SK-N-SH (cell line): Measurements from ENCODE around the gene CCDC169. TPM values are rescaled to one million over a fixed set of nuclear protein-coding genes. Genes with fewer than 3 reads are reported as not detected.

ENCODE experiments used
- CTCF ChIA-PET: fragments of 300-600, 350-600 bp; formaldehyde crosslinking; extraction: SDS; loops from one replicate; lab custom pipeline; 2021; lab: Yijun Ruan, JAX
- POLR2A ChIA-PET: fragments of 350-600 bp; sonication (Branson Sonifier 250); formaldehyde crosslinking; extraction: SDS; loops from one replicate; lab custom pipeline; 2020; ENCODE audit warnings: antibody characterized with exemption, inconsistent platforms; lab: Yijun Ruan, JAX
- DNase-seq: peaks from one replicate; pipeline ENCODE4 v3.0.0; 2012
- H2AFZ ChIP-seq: fragments of 200-600 bp; sonication (generic); 2 replicates; pipeline ENCODE4 v1.8.1; 2016; ENCODE audit warnings: antibody characterized with exemption, mild to moderate bottlenecking, low read depth
- H3F3A ChIP-seq: fragments of 200-600 bp; sonication (generic); replicated peaks from 2 replicates; pipeline ENCODE3; 2016; ENCODE audit warnings: antibody characterized with exemption, mild to moderate bottlenecking; ENCODE audit not compliant: insufficient read depth
- H3K27ac ChIP-seq, 2 experiments: fragments of 200-500 bp in 1 of 2; fragments of 200-600 bp in 1 of 2; sonication (Bioruptor generic) in 1 of 2; sonication (generic), shearing (Covaris generic) in 1 of 2; 2 replicates each; pipeline versions ENCODE4 v1.5.1 to v1.6.1; 2014 to 2016; ENCODE audit warnings: low read depth in 2 of 2, inconsistent platforms in 1 of 2, low read length in 1 of 2, mild to moderate bottlenecking in 1 of 2, mixed read lengths in 1 of 2
- H3K27me3 ChIP-seq: fragments of 200-600 bp; sonication (generic), shearing (Covaris generic); 2 replicates; pipeline ENCODE4 v1.6.1; 2016; ENCODE audit warnings: mixed run types; ENCODE audit not compliant: insufficient read depth
- H3K36me3 ChIP-seq, 2 experiments: fragments of 200-500 bp in 1 of 2; fragments of 200-600 bp in 1 of 2; sonication (Bioruptor generic) in 1 of 2; sonication (generic) in 1 of 2; replicated peaks in 1 of 2; 2 replicates each; pipeline versions ENCODE3 to v1.5.1; 2014 to 2016; ENCODE audit warnings: low read length in 1 of 2, mild to moderate bottlenecking in 1 of 2; ENCODE audit not compliant: insufficient read depth in 2 of 2, control insufficient read depth in 1 of 2
- H3K4me1 ChIP-seq, 2 experiments: fragments of 200-500 bp in 1 of 2; fragments of 200-600 bp in 1 of 2; sonication (Bioruptor generic) in 1 of 2; sonication (generic), shearing (Covaris generic) in 1 of 2; 2 replicates each; pipeline versions ENCODE4 v1.5.1 to v1.6.1; 2014 to 2016; ENCODE audit warnings: low read depth in 1 of 2, low read length in 1 of 2, mixed run types in 1 of 2; ENCODE audit not compliant: insufficient read depth in 2 of 2, control insufficient read depth in 1 of 2
- H3K4me2 ChIP-seq: fragments of 200-600 bp; sonication (generic), shearing (Covaris generic); 2 replicates; pipeline ENCODE4 v1.6.1; 2017; ENCODE audit warnings: mixed run types
- H3K4me3 ChIP-seq, 2 experiments: fragments of 200-500 bp in 1 of 2; fragments of 200-600 bp in 1 of 2; sonication (Bioruptor generic) in 1 of 2; sonication (generic), shearing (Covaris generic) in 1 of 2; 2 replicates each; pipeline versions ENCODE4 v1.5.1 to v1.8.1; 2014 to 2016; ENCODE audit warnings: low read depth in 2 of 2, inconsistent platforms in 1 of 2, low read length in 1 of 2, mild to moderate bottlenecking in 1 of 2, mixed read lengths in 1 of 2, moderate library complexity in 1 of 2
- H3K79me2 ChIP-seq: fragments of 200-600 bp; sonication (generic); 2 replicates; pipeline ENCODE4 v1.8.1; 2017; ENCODE audit warnings: mild to moderate bottlenecking; ENCODE audit not compliant: insufficient read depth
- H3K9ac ChIP-seq: fragments of 200-600 bp; sonication (generic); 2 replicates; pipeline ENCODE4 v1.6.1; 2017; ENCODE audit warnings: mixed run types
- H3K9me2 ChIP-seq: fragments of 200-600 bp; sonication (generic); 2 replicates; pipeline ENCODE4 v1.6.1; 2017; ENCODE audit warnings: mixed run types
- H3K9me3 ChIP-seq: fragments of 200-600 bp; sonication (generic); 2 replicates; pipeline ENCODE4 v1.6.1; 2017; ENCODE audit warnings: mixed run types, mild to moderate bottlenecking, moderate library complexity
- H4K20me1 ChIP-seq: fragments of 200-600 bp; sonication (generic); 2 replicates; pipeline ENCODE4 v1.6.1; 2017; ENCODE audit warnings: mild to moderate bottlenecking, mixed run types; ENCODE audit not compliant: insufficient read depth
- CHD2 ChIP-seq: fragments of 150-350 bp; IDR thresholded peaks from 2 replicates; pipeline ENCODE4 v1.6.1; 2018; ENCODE audit warnings: low read length; ENCODE audit not compliant: partially characterized antibody
- EP300 ChIP-seq, 2 experiments: IDR thresholded peaks; 2 replicates each; pipeline versions ENCODE4 v1.4.0 to v1.6.1; 2012; ENCODE audit warnings: borderline replicate concordance in 1 of 2, low read depth in 1 of 2, low read length in 1 of 2
- EZH2phosphoT487 ChIP-seq: fragments of 200-600 bp; sonication (generic); IDR thresholded peaks from 2 replicates; pipeline ENCODE4 v1.6.1; 2017; ENCODE audit warnings: low read depth, mixed run types, mild to moderate bottlenecking, antibody characterized with exemption, moderate library complexity, borderline replicate concordance
- FOSL2 ChIP-seq: IDR thresholded peaks from 2 replicates; pipeline ENCODE4 v1.4.0; 2012; ENCODE audit warnings: low read depth, mild to moderate bottlenecking, moderate library complexity, borderline replicate concordance
- FOXM1 ChIP-seq: IDR thresholded peaks from 2 replicates; pipeline ENCODE4 v1.4.0; 2012; ENCODE audit warnings: low read depth, mild to moderate bottlenecking
- GABPA ChIP-seq: IDR thresholded peaks from 2 replicates; pipeline ENCODE4 v1.4.0; 2012; ENCODE audit warnings: low read depth, mild to moderate bottlenecking
- JUND ChIP-seq: IDR thresholded peaks from 2 replicates; pipeline ENCODE4 v1.4.0; 2012
- MEF2A ChIP-seq: IDR thresholded peaks from 2 replicates; pipeline ENCODE4 v1.4.0; 2012; ENCODE audit warnings: low read depth, borderline replicate concordance
- MXI1 ChIP-seq: IDR thresholded peaks from 2 replicates; pipeline ENCODE4 v1.6.1; 2012; ENCODE audit warnings: mild to moderate bottlenecking, low read depth, low read length, improper control_type of control experiment
- NFIC ChIP-seq: IDR thresholded peaks from 2 replicates; pipeline ENCODE4 v1.4.0; 2012; ENCODE audit warnings: borderline replicate concordance
- NRF1 ChIP-seq: IDR thresholded peaks from 2 replicates; pipeline ENCODE4 v1.6.1; 2012; ENCODE audit warnings: low read depth, mild to moderate bottlenecking, low read length
- POLR2AphosphoS5 ChIP-seq: IDR thresholded peaks from 2 replicates; pipeline ENCODE4 v1.6.1; 2012; ENCODE audit warnings: low read depth, low read length
- RCOR1 ChIP-seq: fragments of 150-350 bp; IDR thresholded peaks from 2 replicates; pipeline ENCODE4 v1.6.1; 2017; ENCODE audit warnings: antibody characterized with exemption, low read length
- RFX5 ChIP-seq: IDR thresholded peaks from 2 replicates; pipeline ENCODE4 v1.6.1; 2012; ENCODE audit warnings: mild to moderate bottlenecking, improper control_type of control experiment, low read length
- RXRA ChIP-seq: IDR thresholded peaks from 2 replicates; pipeline ENCODE4 v1.4.0; 2012; ENCODE audit warnings: low read depth, mild to moderate bottlenecking, borderline replicate concordance
- SMC3 ChIP-seq: IDR thresholded peaks from 2 replicates; pipeline ENCODE4 v1.6.1; 2012; ENCODE audit warnings: low read depth, low read length, improper control_type of control experiment
- TCF12 ChIP-seq: IDR thresholded peaks from 2 replicates; pipeline ENCODE4 v1.4.0; 2012
- WGBS: methylation state at CpG from one replicate; pipeline ENCODE4 v1.1.6; 2017; ENCODE audit warnings: low lambda C conversion rate; 5-methylcytosine and 5-hydroxymethylcytosine counted together
- polyA plus RNA-seq, 3 experiments: library from polyadenylated mRNA; depleted of rRNA; stranded (reverse); fragments of >200 nt; gene quantifications; 2 replicates each; pipeline ENCODE4 v1.2.3, GENCODE V29; 2012
- TF ChIP-seq, protein P1 (sequence below): IDR thresholded peaks from 2 replicates; pipeline ENCODE4; 2012
- TF ChIP-seq, protein P2 (sequence below): IDR thresholded peaks from 2 replicates; pipeline ENCODE4 v1.6.1; 2012; ENCODE audit warnings: mild to moderate bottlenecking, low read depth, low read length, moderate library complexity
- TF ChIP-seq, protein P3 (sequence below): IDR thresholded peaks from 2 replicates; pipeline ENCODE4 v1.4.0; 2012; ENCODE audit warnings: low read depth, borderline replicate concordance

CCDC169 gene
- polyA plus RNA-seq, 1 of the 3 experiments (the other 2 are of a cell fraction), result 1.8 TPM

DNA sequence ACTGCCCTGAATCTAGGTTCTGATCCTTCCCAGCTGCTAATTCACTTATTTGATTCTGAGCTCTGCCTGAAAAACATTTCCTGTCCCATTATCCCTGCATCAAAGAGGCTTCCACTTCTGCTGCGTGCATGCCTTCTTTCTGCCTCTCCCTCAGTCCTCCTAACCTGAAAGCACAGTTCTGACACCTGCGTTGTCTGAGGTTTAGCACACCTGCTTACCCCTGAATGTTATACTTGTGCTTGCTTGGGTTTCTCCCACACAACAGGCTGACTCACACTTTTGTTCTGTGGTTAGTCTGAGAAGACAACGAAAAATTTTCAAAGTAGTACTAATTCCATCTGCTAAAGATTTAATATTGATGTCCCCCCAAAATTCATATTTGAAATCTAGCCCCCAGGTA is 80.2 kb downstream of the CCDC169 start:
- Histone ChIP-seq H4K20me1 (no peaks in the 10 kb centered on the region), H3K9ac (no peak overlapping the region), H3K79me2 (no peaks in the 10 kb centered on the region), H3K9me2 (no peaks in the 10 kb centered on the region), H3F3A (no peaks in the 10 kb centered on the region), H3K27me3 (no peaks in the 10 kb centered on the region), H3K36me3 (no peaks in the 10 kb centered on the region), H3K4me3 (no peak overlapping the region), H2AFZ (no peak overlapping the region), H3K9me3 (no peaks in the 10 kb centered on the region), H3K27ac (no peak overlapping the region), H3K4me1 (no peaks in the 10 kb centered on the region), H3K4me2 (no peak overlapping the region)
- WGBS, result 67% methylated on average over 3 of the region's 3 CpGs
- POLR2A ChIA-PET, result no interaction called here
- CTCF ChIA-PET, result no interaction called here
- DNase-seq, result no peak
- TF ChIP-seq FOSL2, result no peak
- no peak for TF ChIP-seq FOXM1
- TF ChIP-seq, protein P1, sequence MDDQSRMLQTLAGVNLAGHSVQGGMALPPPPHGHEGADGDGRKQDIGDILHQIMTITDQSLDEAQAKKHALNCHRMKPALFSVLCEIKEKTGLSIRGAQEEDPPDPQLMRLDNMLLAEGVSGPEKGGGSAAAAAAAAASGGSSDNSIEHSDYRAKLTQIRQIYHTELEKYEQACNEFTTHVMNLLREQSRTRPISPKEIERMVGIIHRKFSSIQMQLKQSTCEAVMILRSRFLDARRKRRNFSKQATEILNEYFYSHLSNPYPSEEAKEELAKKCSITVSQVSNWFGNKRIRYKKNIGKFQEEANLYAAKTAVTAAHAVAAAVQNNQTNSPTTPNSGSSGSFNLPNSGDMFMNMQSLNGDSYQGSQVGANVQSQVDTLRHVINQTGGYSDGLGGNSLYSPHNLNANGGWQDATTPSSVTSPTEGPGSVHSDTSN, result no peak
- TF ChIP-seq RCOR1, result no peak
- no peak for TF ChIP-seq GABPA
- no peak for TF ChIP-seq TCF12
- no peak for TF ChIP-seq NFIC
- no peak for TF ChIP-seq MXI1
- TF ChIP-seq RXRA, result no peak
- no peak for TF ChIP-seq MEF2A
- TF ChIP-seq, protein P2, sequence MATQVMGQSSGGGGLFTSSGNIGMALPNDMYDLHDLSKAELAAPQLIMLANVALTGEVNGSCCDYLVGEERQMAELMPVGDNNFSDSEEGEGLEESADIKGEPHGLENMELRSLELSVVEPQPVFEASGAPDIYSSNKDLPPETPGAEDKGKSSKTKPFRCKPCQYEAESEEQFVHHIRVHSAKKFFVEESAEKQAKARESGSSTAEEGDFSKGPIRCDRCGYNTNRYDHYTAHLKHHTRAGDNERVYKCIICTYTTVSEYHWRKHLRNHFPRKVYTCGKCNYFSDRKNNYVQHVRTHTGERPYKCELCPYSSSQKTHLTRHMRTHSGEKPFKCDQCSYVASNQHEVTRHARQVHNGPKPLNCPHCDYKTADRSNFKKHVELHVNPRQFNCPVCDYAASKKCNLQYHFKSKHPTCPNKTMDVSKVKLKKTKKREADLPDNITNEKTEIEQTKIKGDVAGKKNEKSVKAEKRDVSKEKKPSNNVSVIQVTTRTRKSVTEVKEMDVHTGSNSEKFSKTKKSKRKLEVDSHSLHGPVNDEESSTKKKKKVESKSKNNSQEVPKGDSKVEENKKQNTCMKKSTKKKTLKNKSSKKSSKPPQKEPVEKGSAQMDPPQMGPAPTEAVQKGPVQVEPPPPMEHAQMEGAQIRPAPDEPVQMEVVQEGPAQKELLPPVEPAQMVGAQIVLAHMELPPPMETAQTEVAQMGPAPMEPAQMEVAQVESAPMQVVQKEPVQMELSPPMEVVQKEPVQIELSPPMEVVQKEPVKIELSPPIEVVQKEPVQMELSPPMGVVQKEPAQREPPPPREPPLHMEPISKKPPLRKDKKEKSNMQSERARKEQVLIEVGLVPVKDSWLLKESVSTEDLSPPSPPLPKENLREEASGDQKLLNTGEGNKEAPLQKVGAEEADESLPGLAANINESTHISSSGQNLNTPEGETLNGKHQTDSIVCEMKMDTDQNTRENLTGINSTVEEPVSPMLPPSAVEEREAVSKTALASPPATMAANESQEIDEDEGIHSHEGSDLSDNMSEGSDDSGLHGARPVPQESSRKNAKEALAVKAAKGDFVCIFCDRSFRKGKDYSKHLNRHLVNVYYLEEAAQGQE, result no peak

DNA sequence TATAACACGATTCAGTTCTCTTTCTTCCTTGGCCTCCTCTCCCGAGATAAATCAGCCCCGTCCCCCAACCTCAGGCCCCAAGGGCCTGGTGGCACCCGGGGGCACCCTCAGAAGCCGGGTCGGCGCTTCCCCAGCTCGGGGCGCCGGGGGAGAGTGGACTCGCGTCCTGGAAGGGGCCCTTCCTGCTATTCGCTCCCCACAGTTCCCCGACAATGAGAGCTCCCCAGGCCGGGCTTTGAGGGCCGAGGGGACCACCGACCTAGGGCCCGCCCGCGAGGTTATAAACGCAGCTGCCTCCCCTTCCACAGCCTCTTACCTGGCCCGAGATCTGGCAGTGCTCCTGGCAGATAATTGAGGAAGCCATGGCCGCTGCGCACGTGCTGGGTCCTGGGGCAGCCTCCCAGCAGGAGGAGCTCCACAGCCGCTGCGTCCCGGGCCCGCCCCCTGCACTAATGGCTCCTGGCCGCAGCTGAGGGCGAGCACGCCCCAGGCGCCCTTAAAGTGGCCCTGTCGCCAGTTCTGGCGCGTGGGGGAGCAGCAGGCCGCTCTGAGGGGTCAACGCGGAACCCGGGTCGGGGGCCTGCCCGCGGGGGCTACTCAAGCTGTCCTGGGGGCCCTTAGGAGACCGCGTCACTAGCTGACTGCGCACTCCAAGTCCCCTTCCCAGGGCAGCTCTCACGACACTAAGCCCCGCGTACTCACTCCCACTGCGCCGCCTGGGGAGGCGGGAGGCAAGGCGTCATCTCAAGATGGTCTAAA is 83.3 kb downstream of the CCDC169 start, which contains the start of gene SOHLH2:
TSS of gene SOHLH2 (minus strand) at position 394 of the 759 bp plus-strand sequence. CDS start at position 364, 30 bp downstream.
- Histone ChIP-seq H3K9me3 (no peaks in the 10 kb centered on the region), H3K4me2 (no peak within 1 kb of the TSS), H2AFZ (no peak within 1 kb of the TSS), H3K9ac (no peak within 1 kb of the TSS), H3K4me3 (no peak within 1 kb of the TSS), H3K79me2 (no peaks in the 10 kb centered on the region), H3K27me3 (no peaks in the 10 kb centered on the region), H3K36me3 (no peaks in the 10 kb centered on the region), H3K27ac (no peak within 1 kb of the TSS), H3K9me2 (no peaks in the 10 kb centered on the region), H3K4me1 (no peaks in the 10 kb centered on the region), H4K20me1 (no peaks in the 10 kb centered on the region), H3F3A (no peaks in the 10 kb centered on the region)
- ChIA-PET CTCF (no interaction called here), POLR2A (no interaction called here)
- TF ChIP-seq SMC3 (no peak), GABPA (no peak), RFX5 (no peak), MEF2A (no peak), NRF1 (no peak), EP300 (IDR thresholded peaks at IDR 0.05; ENCODE audit: borderline replicate concordance in 1 of 2, low read depth in 1 of 2, low read length in 1 of 2) (no peak), RXRA (no peak), EZH2phosphoT487 (no peak), CHD2 (no peak), JUND (no peak), POLR2AphosphoS5 (no peak)
- TF ChIP-seq, protein P3, sequence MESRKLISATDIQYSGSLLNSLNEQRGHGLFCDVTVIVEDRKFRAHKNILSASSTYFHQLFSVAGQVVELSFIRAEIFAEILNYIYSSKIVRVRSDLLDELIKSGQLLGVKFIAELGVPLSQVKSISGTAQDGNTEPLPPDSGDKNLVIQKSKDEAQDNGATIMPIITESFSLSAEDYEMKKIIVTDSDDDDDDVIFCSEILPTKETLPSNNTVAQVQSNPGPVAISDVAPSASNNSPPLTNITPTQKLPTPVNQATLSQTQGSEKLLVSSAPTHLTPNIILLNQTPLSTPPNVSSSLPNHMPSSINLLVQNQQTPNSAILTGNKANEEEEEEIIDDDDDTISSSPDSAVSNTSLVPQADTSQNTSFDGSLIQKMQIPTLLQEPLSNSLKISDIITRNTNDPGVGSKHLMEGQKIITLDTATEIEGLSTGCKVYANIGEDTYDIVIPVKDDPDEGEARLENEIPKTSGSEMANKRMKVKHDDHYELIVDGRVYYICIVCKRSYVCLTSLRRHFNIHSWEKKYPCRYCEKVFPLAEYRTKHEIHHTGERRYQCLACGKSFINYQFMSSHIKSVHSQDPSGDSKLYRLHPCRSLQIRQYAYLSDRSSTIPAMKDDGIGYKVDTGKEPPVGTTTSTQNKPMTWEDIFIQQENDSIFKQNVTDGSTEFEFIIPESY, result no peak
- 89% methylated on average over 35 of the region's 53 CpGs for WGBS
- DNase-seq, result no peak
